ENCODE measurements around the gene NELFB.
"Not testable (repeated sequence)": the region's sequence is repeated elsewhere in the genome, so short reads cannot be mapped to it uniquely, and the experiment has no call there.

Gene NELFB

GRCh38 chr9:137236936-137237421 lies 18.1 kb upstream of the NELFB start:
- peak overlapping the region; percentile 31; the same call in 1 of the 2 replicates for H3K4me3 ChIP-seq (replicated peaks; ENCODE audit: low read depth, low read length)
- DNase-seq (ENCODE audit: extremely low read depth, insufficient read length): no peak
- no peaks in the 10 kb centered on the region; the same call in 1 of the 2 replicates for H3K27me3 ChIP-seq (replicated peaks; ENCODE audit: control insufficient read depth, insufficient read depth, low read length)
- H3K36me3 ChIP-seq (ENCODE audit: control insufficient read depth, insufficient read depth, low read length): peaks cover under 1% of the 10 kb centered on the region
- TF ChIP-seq CTCF (IDR thresholded peaks at IDR 0.05; ENCODE audit: insufficient read depth, low read length, poor library complexity, severe bottlenecking): no peak

- H3K27me3 ChIP-seq (replicated peaks; ENCODE audit: control insufficient read depth, insufficient read depth, low read length): no peaks in the 10 kb centered on the region; the same call in 1 of the 2 replicates
- no peak overlapping the region for H3K4me3 ChIP-seq (replicated peaks; ENCODE audit: low read depth, low read length)
- no peak for DNase-seq (ENCODE audit: extremely low read depth, insufficient read length)
- no peak for TF ChIP-seq CTCF (IDR thresholded peaks at IDR 0.05; ENCODE audit: insufficient read depth, low read length, poor library complexity, severe bottlenecking)
- peaks cover 10% of the 10 kb centered on the region for H3K36me3 ChIP-seq (ENCODE audit: control insufficient read depth, insufficient read depth, low read length)
Measured at GRCh38 chr9:137237759-137238726, 17.1 kb upstream of the NELFB start.

GRCh38 chr9:137239541-137240200 lies 15.5 kb upstream of the NELFB start:
- H3K27me3 ChIP-seq (replicated peaks; ENCODE audit: control insufficient read depth, insufficient read depth, low read length); DNase-seq (ENCODE audit: extremely low read depth, insufficient read length): not testable (repeated sequence)
- H3K36me3 ChIP-seq (ENCODE audit: control insufficient read depth, insufficient read depth, low read length): peaks cover 18% of the 10 kb centered on the region
- peak overlapping the region; percentile 80 for H3K4me3 ChIP-seq (replicated peaks; ENCODE audit: low read depth, low read length)

- H3K4me3 ChIP-seq (replicated peaks; ENCODE audit: low read depth, low read length): peak overlapping the region; percentile 80
- no peaks in the 10 kb centered on the region for H3K27me3 ChIP-seq (replicated peaks; ENCODE audit: control insufficient read depth, insufficient read depth, low read length)
- no peak for DNase-seq (ENCODE audit: extremely low read depth, insufficient read length)
- peaks cover 18% of the 10 kb centered on the region for H3K36me3 ChIP-seq (ENCODE audit: control insufficient read depth, insufficient read depth, low read length)
- peak; percentile 18 for TF ChIP-seq CTCF (IDR thresholded peaks at IDR 0.05; ENCODE audit: insufficient read depth, low read length, poor library complexity, severe bottlenecking)
Measured at GRCh38 chr9:137240318-137240840, 14.7 kb upstream of the NELFB start.

GRCh38 chr9:137240841-137241489 lies 14.2 kb upstream of the NELFB start, which contains the start of gene TUBB4B:
TSS of gene TUBB4B (plus strand) at chr9:137241287. CDS start at chr9:137241361, 74 bp downstream.
- Histone ChIP-seq H3K4me3 (replicated peaks; ENCODE audit: low read depth, low read length) (peak within 1 kb of the TSS; percentile 95), H3K36me3 (ENCODE audit: control insufficient read depth, insufficient read depth, low read length) (peaks cover 18% of the 10 kb centered on the region), H3K27me3 (replicated peaks; ENCODE audit: control insufficient read depth, insufficient read depth, low read length) (no peaks in the 10 kb centered on the region)
- no peak for TF ChIP-seq CTCF (IDR thresholded peaks at IDR 0.05; ENCODE audit: insufficient read depth, low read length, poor library complexity, severe bottlenecking)
- DNase-seq (ENCODE audit: extremely low read depth, insufficient read length): peak; percentile 100
